GM23248 (cell line): Measurements from ENCODE around the gene ABCB11. TPM values are rescaled to one million over a fixed set of nuclear protein-coding genes. Genes with fewer than 3 reads are reported as not detected.
A peak's percentile ranks its signal among the peaks of the same experiment; 100 is the strongest.

Source experiments
- DNase-seq: peaks from one replicate; pipeline ENCODE4 v3.0.0-alpha.2; 2015
- H2AFZ ChIP-seq: fragments of 200-600 bp; sonication (generic); 2 replicates; pipeline ENCODE4 v1.6.1; 2016; ENCODE audit warnings: antibody characterized with exemption
- H3F3A ChIP-seq: fragments of 200-600 bp; sonication (generic); 2 replicates; pipeline ENCODE4 v1.6.1; 2016; ENCODE audit warnings: mild to moderate bottlenecking, antibody characterized with exemption, mixed run types; ENCODE audit not compliant: insufficient read depth
- H3K27ac ChIP-seq: fragments of 200-600 bp; sonication (generic); 2 replicates; pipeline ENCODE4 v1.5.1; 2016; ENCODE audit warnings: mild to moderate bottlenecking
- H3K27me3 ChIP-seq: fragments of 200-600 bp; sonication (generic); replicated peaks from 2 replicates; pipeline ENCODE4 v1.6.1; 2016; ENCODE audit warnings: mild to moderate bottlenecking; ENCODE audit not compliant: insufficient read depth
- H3K36me3 ChIP-seq: fragments of 200-600 bp; sonication (generic); 2 replicates; pipeline ENCODE4 v1.6.1; 2016; ENCODE audit warnings: low read depth, mild to moderate bottlenecking
- H3K4me1 ChIP-seq: fragments of 200-600 bp; sonication (generic); 2 replicates; pipeline ENCODE4 v1.6.1; 2016; ENCODE audit warnings: mild to moderate bottlenecking; ENCODE audit not compliant: insufficient read depth
- H3K4me2 ChIP-seq: fragments of 200-600 bp; sonication (generic); one replicate; pipeline ENCODE4 v1.6.1; 2016; ENCODE audit warnings: mild to moderate bottlenecking; ENCODE audit not compliant: unreplicated experiment
- H3K4me3 ChIP-seq: fragments of 200-600 bp; sonication (generic); 2 replicates; pipeline ENCODE4 v1.5.1; 2016; ENCODE audit warnings: mild to moderate bottlenecking
- H3K79me2 ChIP-seq: fragments of 200-600 bp; sonication (generic); 2 replicates; pipeline ENCODE4 v1.6.1; 2016; ENCODE audit warnings: mild to moderate bottlenecking; ENCODE audit not compliant: insufficient read depth
- H3K9ac ChIP-seq: fragments of 200-600 bp; sonication (generic); 2 replicates; pipeline ENCODE4 v1.6.1; 2016; ENCODE audit warnings: mild to moderate bottlenecking
- H3K9me2 ChIP-seq: fragments of 200-600 bp; sonication (generic); 2 replicates; pipeline ENCODE4 v1.6.1; 2016; ENCODE audit warnings: mixed run types, mild to moderate bottlenecking, moderate library complexity; ENCODE audit not compliant: insufficient read depth
- H3K9me3 ChIP-seq: fragments of 200-600 bp; sonication (generic); one replicate; pipeline ENCODE4 v1.6.1; 2017; ENCODE audit warnings: low read depth
- H4K20me1 ChIP-seq: fragments of 200-600 bp; sonication (generic); 2 replicates; pipeline ENCODE4 v1.6.0; 2016; ENCODE audit not compliant: insufficient read depth
- EZH2 ChIP-seq: fragments of 200-600 bp; sonication (generic); IDR thresholded peaks from 2 replicates; pipeline ENCODE4 v1.6.1; 2018; ENCODE audit warnings: antibody characterized with exemption, mild to moderate bottlenecking; ENCODE audit not compliant: insufficient read depth, poor library complexity, severe bottlenecking
- EZH2phosphoT487 ChIP-seq: fragments of 200-600 bp; sonication (generic); IDR thresholded peaks from 2 replicates; pipeline ENCODE4 v1.6.1; 2018; ENCODE audit warnings: antibody characterized with exemption, moderate library complexity, mild to moderate bottlenecking, low read depth; ENCODE audit not compliant: insufficient read depth
- WGBS, 2 experiments: methylation state at CpG; one replicate each; pipeline ENCODE4 v1.1.6; 2015 to 2017; ENCODE audit warnings: low lambda C conversion rate in 2 of 2, low coverage in 1 of 2; ENCODE audit errors: missing lambda C conversion rate in 2 of 2; 5-methylcytosine and 5-hydroxymethylcytosine counted together
- in situ Hi-C: fragments of 300-500 bp; cut with MboI; formaldehyde crosslinking; loops from 2 replicates; pipeline ENCODE4 v1.15.0; 2020
- polyA plus RNA-seq: library from polyadenylated mRNA; unstranded; fragments of >200 nt; fragmentation: Nextera tagmentation; extraction: Ambion mirVana; gene quantifications from 2 replicates; pipeline ENCODE4 v1.2.1, GENCODE V29; 2016
- total RNA-seq: library from RNA; depleted of rRNA; stranded (reverse); fragments of >200 nt; shearing (Covaris generic); gene quantifications from 2 replicates; pipeline ENCODE4 v1.2.3, GENCODE V29; 2014

ABCB11 gene
- total and polyA plus RNA-seq, 2 experiments from 2014 or later: not detected

DNA sequence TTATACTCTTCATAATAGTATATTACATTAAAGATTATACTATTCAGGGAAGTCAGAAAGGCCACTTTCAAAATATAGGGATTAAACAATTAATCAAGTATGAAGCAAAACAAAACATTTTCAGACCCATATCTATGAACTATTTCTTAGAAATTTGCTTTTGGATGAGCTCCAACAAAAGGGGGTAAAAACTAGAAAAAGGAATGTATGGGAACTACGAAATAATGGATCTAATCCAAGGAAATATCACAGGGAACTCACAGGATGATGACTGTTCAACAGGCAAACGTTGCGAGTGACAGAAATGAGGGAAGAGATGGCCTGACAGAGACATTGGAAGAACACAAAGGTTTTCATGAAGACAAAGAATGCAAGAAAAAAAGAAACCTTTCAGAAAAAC, 102.1 kb downstream of the ABCB11 start:
- H3K9me2 ChIP-seq: no peaks in the 10 kb centered on the region
- peaks cover 37% of the 10 kb centered on the region; the same call in 1 of the 2 replicates for H3K27me3 ChIP-seq
- no peaks in the 10 kb centered on the region for H4K20me1 ChIP-seq
- no peaks in the 10 kb centered on the region for H3K36me3 ChIP-seq
- 37 to 44% methylated on average over 3 of the region's 3 CpGs for WGBS, 2 experiments
- H3K9me3 ChIP-seq: no peaks in the 10 kb centered on the region
- H3K4me3 ChIP-seq: no peak overlapping the region
- no peaks in the 10 kb centered on the region for H3K4me1 ChIP-seq
- H2AFZ ChIP-seq: no peak overlapping the region
- in situ Hi-C loops: no loop called here
- H3K9ac ChIP-seq: no peak overlapping the region
- no peak overlapping the region for H3K27ac ChIP-seq
- no peaks in the 10 kb centered on the region for H3K79me2 ChIP-seq
- TF ChIP-seq EZH2 (no peak), EZH2phosphoT487 (no peak)
- no peak overlapping the region for H3K4me2 ChIP-seq
- no peak for DNase-seq
- no peaks in the 10 kb centered on the region for H3F3A ChIP-seq

DNA sequence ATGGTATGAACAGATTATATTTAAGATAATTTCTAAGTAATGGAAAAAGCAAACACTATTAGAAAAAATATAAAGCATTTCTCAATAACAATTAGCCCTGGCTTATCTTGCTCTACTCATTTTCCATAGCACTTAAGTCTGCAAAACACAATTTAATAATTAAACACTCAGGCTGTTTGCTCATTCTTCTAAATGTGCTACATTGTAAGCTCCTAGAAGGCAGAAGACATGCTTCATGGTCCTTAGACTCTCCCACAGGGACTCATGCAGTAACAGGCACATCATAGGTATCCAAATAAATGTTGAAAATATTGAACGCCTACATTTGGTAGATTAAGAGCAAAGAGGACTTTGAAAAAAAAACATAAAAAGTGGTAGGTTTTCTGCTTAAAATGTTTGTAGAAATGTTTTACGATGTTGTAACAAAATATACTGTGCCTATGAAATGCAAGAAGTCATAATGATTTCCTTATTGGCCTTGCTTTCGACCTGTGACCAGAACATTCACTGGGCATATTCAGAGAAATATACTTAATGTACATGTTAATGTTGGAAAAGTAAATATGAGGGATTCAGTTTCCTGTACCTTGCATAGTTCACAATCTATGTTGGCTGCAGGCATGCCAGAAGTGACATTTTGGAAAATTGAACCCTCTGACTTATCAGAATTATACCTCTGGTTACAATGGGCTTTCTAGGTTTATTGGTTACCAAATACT, 102.9 kb downstream of the ABCB11 start:
- Histone ChIP-seq H3K36me3 (no peaks in the 10 kb centered on the region), H3K27me3 (peaks cover 37% of the 10 kb centered on the region; the same call in 1 of the 2 replicates), H3K9ac (no peak overlapping the region), H2AFZ (no peak overlapping the region), H3K79me2 (no peaks in the 10 kb centered on the region), H3K4me1 (no peaks in the 10 kb centered on the region), H3K9me2 (no peaks in the 10 kb centered on the region), H3F3A (no peaks in the 10 kb centered on the region), H3K4me3 (no peak overlapping the region), H3K9me3 (no peaks in the 10 kb centered on the region), H3K27ac (no peak overlapping the region), H3K4me2 (no peak overlapping the region), H4K20me1 (no peaks in the 10 kb centered on the region)
- in situ Hi-C loops: no loop called here
- no peak for DNase-seq
- TF ChIP-seq EZH2 (no peak), EZH2phosphoT487 (no peak)
- WGBS, 2 experiments: 39 to 45% methylated on average over 3 of the region's 3 CpGs

DNA sequence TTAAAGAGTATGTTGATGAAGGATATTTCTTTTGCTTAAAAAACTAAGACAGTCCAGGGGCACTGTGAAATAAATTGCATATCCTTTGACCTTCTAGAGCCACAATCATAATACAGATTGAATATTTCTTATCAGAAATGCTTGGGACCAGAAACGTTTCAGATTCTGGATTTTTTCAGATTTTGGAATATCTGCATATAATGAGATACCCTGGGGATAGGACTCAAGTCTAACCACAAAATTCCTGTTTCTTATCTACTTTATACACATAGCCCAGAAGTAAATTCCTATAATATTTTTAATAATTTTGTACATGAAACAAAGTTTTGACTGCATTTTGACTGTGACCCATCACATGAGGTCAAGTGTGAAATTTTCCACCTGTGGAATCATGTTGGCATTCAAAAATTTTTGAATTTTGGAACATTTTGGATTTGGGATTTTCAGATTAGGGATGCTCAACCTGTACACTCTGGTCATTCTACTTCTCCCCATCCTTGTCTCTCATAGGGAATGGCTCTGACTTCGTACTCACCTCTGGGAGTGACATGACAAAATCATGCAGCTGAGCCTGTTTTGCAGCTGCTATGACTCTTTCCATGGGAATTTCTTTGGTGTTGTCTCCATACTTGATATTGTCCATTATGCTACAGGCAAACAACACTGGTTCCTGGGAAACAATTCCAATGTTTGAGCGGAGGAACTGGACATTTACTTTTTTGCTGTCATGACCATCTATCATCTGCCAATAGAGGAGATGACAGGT, 104.3 kb downstream of the ABCB11 start:
- Histone ChIP-seq H3K4me1 (no peaks in the 10 kb centered on the region), H2AFZ (no peak overlapping the region), H3K9me2 (no peaks in the 10 kb centered on the region), H3K27ac (no peak overlapping the region), H3K36me3 (no peaks in the 10 kb centered on the region), H3K79me2 (no peaks in the 10 kb centered on the region), H3K4me2 (no peak overlapping the region), H3K27me3 (peaks cover 44% of the 10 kb centered on the region; the same call in 1 of the 2 replicates), H3F3A (no peaks in the 10 kb centered on the region), H3K9me3 (no peaks in the 10 kb centered on the region), H3K9ac (no peak overlapping the region), H3K4me3 (no peak overlapping the region), H4K20me1 (no peaks in the 10 kb centered on the region)
- TF ChIP-seq EZH2phosphoT487: no peak
- TF ChIP-seq EZH2: no peak
- 35 to 44% methylated on average over 3 of the region's 3 CpGs for WGBS, 2 experiments
- DNase-seq: no peak
- in situ Hi-C loops: no loop called here

DNA sequence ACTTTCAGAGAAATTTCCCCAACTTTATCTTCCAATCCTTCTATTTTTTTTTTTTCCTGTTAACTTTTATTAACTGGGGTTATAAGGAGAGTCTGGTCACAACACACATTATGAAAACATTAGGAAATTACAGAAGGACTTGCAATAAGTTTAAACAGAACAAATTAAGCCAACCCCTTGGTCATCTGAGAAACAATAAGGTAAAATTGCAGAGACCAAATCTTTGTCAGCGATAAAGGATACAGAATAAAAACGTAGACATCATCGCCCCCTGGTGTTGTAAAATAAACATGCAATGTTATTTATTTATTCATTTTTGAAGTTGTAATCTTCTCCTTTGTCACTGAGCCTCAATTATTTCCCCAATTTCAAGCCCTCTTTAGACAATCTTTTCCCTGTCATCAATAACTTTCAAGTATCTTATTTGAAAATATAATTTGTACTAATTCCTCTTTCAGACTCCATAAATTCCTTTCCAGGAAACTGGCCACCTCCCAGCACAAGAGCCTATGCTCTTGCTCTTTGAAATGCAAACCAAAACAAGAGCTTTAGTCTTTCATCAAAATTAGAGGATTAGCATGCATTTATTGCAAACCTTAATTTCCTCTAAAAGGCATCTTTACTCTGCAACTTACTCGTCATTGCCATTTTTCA, 110.5 kb downstream of the ABCB11 start:
- Histone ChIP-seq H3K9ac (no peak overlapping the region), H3K27me3 (peaks cover 30% of the 10 kb centered on the region; the same call in 1 of the 2 replicates), H3K27ac (no peak overlapping the region), H2AFZ (no peak overlapping the region), H3K9me2 (no peaks in the 10 kb centered on the region), H3F3A (no peaks in the 10 kb centered on the region), H3K4me2 (no peak overlapping the region), H4K20me1 (no peaks in the 10 kb centered on the region), H3K36me3 (no peaks in the 10 kb centered on the region), H3K79me2 (no peaks in the 10 kb centered on the region), H3K9me3 (no peaks in the 10 kb centered on the region), H3K4me1 (no peaks in the 10 kb centered on the region), H3K4me3 (no peak overlapping the region)
- WGBS, 2 experiments: 7 to 17% methylated on average over 4 of the region's 4 CpGs
- DNase-seq: peak; percentile 57
- TF ChIP-seq EZH2: no peak
- no peak for TF ChIP-seq EZH2phosphoT487
- in situ Hi-C loops: loop anchor here (25.0 kb wide), 1 partner anchor 583 kb away; no protein-coding TSS in a partner anchor
